HL-60 (cell line): ENCODE measurements around the gene GUCA2A.

Experiments used
- CTCF ChIP-seq: IDR thresholded peaks from one replicate; pipeline ENCODE4 v1.5.1; 2011; ENCODE audit warnings: low read length, control low read depth, inconsistent platforms; ENCODE audit not compliant: insufficient read depth
- GABPA ChIP-seq: IDR thresholded peaks from 2 replicates; pipeline ENCODE4 v1.6.1; 2012; ENCODE audit warnings: low read depth
- POLR2AphosphoS5 ChIP-seq: IDR thresholded peaks from 2 replicates; pipeline ENCODE4 v1.6.1; 2012; ENCODE audit warnings: low read depth
- REST ChIP-seq: IDR thresholded peaks from 2 replicates; pipeline ENCODE4 v1.6.1; 2012; ENCODE audit warnings: low read depth; ENCODE audit not compliant: insufficient replicate concordance
- SPI1 ChIP-seq: IDR thresholded peaks from 2 replicates; pipeline ENCODE4 v1.6.1; 2012; ENCODE audit warnings: low read depth, mild to moderate bottlenecking, borderline replicate concordance

GRCh38 chr1:42139444-42139843 is 25.1 kb downstream of the GUCA2A start:
- no peak for TF ChIP-seq CTCF
- TF ChIP-seq POLR2AphosphoS5, result no peak
- no peak for TF ChIP-seq GABPA
- TF ChIP-seq SPI1, result no peak
- no peak for TF ChIP-seq REST
